HT1080 (cell line): ENCODE data around the gene PIK3R1. TPM values are rescaled to one million over a fixed set of nuclear protein-coding genes. Genes with fewer than 3 reads are reported as not detected.
"Not testable (repeated sequence)": the region's sequence is repeated elsewhere in the genome, so short reads cannot be mapped to it uniquely, and the experiment has no call there.

Experiments used
- DNase-seq: peaks from one replicate; pipeline ENCODE4 v3.0.0-alpha.2; 2015; ENCODE audit warnings: low read depth
- total RNA-seq: library from RNA; depleted of rRNA; stranded (reverse); fragments of >200 nt; shearing (Covaris generic); gene quantifications from 2 replicates; pipeline ENCODE4 v1.2.3, GENCODE V29; 2014

PIK3R1 gene
- total RNA-seq, 1 experiment from 2014 or later: 14.0 TPM

DNA sequence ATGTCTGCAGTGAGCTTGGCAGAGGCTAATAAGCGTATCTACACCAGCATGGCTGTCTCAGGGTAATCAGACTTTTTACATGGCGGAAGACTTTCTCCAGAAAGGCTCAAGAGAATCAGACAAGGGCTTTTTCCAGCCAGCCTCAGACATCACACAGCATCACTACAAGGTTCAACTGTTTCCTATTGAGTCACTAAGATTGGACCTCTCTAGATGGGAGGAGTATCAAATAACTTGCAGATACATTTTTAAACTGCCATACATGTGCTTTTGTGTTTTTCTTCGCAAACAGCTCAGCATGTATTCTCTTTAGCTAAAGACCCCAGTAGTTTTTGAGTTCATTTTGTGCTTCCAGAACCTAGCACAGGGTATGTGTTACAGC lies 22.9 kb upstream of the PIK3R1 start:
- DNase-seq: no peak

DNA sequence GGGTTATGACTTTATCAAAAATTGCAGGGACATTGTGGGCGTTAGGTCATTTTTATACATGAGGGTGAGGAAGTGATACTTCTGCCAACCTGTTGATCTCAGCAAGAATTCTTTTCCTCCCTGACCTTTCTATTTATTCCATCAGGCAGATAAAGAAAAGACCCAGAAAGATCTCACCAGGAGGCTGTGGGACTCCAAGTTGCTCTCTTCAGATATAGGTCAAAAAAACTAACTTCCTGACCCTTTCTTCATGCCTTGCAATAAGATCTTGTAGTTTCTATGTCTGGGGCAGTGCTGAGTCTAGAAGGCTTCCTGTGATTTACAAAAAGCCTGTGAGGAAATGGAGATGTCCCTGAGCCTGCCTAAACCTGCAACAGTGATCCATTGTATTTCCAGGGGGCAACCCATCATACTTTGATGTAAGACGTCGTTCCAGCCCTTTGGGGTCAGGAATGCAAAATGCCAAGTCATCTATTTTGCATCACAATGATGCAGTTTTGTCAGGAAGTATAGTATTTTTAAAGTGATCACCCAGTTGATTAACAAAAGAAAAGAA lies 22.0 kb upstream of the PIK3R1 start:
- DNase-seq: no peak

DNA sequence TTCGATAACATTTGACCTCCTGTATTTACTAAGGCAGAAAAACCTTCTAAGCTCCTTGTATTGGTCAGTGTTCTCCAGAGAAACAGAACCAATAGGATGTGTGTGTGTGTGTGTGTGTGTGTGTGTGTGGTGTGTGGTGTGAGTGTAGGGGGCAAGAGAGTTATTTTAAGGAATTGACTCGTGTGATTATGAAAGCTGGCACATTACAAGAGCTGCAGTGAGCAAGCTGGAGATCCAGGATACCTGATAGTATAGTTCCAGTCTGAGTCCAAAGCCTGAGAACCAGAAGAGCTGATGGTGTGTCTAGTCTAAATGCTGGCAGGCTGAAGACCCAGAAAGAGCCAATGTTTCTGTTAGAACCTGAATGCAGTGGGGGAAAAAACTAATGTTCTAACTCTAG lies 21.2 kb upstream of the PIK3R1 start:
- no peak for DNase-seq

DNA sequence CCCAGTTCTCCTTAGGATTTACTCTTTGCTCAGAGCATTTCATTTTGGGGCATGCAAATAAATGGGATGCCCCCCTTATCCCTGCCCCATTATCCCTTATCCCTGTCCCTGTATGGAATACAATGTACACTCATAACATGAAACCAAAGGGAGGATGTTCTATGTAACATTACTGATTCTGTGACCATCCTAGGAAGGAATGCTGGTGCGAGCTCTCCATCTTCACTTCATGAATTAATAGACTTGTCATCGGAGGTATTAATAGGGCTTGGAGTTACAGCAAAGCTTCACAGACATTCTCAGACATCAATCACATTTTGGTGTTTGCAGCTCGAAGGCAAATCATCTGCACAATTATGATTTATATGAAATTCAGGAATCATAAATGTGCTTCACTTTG lies 20.4 kb upstream of the PIK3R1 start:
- no peak for DNase-seq

DNA sequence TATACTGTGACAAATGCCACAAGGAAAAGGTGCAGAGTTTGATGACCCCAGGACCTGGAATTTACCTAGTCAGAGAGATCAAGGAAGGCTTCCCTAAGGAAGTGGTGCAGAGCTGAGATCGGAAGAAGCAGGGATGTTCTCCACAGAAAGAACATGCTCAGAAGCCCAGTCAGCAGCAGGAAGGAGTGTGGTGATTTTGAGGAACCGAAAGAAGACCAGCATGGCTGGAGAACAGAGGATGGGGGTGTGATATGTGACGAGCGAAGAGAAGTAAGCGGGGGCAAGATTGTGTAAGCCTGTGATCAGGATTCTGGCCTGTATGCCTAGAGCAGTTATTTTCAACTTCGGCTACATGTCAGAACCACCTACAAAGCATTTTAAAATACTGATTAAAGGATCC lies 18.7 kb upstream of the PIK3R1 start:
- no peak for DNase-seq

DNA sequence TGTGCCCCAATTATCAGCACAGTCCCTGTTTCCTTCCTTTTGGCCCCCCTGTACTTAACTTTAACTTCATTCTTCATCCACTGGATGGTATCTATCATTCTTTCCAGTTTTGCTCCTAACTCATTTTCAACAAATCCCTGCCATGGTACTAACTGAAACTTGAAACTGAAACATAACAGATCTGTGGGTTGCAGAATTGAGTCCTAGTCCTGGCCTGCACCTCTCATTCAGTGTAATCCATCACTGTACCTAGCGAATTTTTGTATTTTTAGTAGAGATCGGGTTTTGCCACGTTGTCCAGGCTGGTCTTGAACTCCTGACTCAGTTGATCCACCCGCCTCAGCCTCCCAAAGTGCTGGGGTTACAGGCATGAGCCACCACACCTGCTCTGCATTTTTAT lies 15.3 kb upstream of the PIK3R1 start:
- DNase-seq: no peak

DNA sequence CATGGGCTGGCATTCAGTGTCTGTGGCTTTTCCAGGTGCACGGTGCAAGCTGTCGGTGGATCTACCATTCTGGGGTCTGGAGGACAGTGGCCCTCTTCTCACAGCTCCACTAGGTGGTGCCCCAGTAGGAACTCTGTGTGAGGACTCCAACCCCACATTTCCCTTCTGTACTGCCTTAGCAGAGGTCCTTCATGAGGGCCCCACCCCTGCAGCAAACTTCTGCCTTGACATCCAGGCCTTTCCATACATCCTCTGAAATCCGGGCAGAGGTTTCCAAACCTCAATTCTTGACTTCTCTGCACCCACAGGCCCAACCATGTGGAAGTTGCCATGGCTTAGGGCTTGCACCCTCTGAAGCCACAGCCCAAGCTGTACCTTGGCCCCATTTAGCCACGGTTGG lies 4.9 kb upstream of the PIK3R1 start:
- not testable (repeated sequence) for DNase-seq

DNA sequence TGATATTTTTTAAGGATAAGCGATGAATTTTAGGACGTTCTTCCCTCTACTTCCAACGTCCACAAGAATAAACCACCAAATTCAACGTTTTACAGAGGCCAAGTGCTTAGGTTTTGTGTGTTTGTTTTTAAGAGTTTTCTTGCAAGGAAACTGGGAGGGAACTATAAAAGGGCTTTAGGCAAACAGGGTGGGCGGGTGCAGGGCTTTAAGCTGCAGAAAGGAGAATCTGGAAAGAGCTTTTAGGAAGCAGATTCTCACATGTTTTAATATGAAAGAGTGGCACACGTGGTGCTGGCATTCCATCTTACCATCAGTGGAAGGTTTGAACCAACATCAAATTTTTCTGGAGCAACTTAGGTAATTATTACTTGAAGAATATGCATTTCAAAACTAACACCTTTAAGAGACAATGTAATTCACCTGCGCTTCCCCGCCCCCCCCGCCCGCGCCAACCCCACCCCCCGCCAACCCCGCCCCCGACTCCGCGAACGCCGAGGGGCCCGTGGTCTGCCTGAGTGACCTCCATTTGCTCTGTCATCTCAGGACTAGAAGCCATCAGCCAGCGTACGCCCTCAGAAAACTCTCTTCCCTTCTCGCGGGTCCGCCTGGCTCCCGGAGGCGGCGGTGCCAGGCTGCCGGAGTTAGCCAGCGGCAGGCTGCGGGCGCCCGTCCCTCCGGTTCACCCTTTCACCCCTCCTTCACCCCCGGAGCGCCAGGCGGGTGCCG lies 911 bp upstream of the PIK3R1 start:
- DNase-seq: no peak

DNA sequence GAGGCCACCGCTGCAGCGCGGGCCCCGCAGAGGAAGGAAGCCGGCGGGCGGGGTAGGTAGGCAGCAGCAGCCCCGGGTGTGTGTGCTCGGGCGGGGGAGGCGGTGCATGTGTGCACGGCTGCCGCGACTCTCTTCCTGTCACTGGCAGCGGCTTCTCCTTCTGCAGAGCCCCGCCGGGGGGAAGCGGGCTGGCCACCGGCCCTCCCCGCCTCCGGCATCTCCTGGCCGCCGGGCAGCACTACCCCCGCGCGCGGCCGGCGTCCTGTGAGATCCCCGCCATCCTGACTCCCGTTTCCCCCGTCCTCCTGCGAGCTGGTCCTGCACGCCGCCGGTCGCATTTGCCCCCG lies 315 bp downstream of the PIK3R1 start:
- no peak for DNase-seq

DNA sequence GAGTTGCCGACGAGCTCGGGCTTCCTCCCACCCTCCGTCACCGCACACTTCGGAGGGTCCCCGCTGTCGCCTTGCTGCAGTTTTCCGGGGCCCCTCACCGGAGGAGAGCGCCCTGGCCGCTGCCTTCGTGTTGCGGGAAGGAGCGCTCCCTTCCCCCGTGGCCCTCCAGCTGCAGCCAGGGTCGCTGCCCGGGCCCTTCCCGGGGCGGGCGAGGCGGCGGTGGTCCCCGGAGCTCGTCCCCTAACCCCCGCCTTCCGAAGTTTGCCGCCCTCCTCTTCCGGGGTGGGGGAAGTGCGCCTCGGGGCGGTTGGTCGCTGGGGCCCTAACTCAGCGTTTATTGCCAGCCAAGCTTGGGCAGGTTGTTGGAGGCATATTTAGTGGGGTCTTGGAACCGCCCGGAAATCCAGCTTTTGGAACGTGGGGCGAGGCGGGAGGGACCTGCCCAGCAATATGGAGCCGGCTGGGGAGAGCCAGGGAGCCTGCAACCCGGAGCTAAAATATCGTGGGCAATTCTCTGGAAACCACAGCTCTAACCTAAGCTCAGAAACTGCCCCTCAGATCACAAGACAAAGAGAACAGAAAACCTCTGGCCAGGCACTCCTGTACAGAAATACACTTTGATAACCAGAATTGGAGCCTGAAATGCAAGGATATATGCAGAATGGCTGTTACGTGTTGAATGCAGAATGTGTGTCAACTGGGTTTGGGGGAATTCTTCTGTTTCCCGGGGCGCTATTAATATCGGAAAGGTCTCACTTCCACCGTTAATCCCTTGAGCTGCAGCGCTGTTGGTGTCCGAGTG lies 890 bp downstream of the PIK3R1 start:
- peak; percentile 51 for DNase-seq

DNA sequence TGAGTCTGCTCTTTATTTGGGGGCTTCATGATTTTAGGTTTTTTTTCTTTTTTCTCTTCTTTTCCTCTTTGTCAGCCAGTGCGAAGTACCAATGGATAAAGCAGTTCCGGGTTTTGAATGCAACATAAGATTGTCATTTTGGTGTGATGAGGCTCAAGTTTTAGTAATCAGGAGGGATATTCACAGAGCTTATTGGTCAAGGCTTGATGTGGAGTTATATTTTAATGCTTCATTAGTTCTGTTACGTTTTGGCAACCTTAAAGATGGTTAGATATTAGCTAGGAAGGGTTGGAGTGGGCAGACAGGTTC lies 1.4 kb downstream of the PIK3R1 start:
- no peak for DNase-seq

DNA sequence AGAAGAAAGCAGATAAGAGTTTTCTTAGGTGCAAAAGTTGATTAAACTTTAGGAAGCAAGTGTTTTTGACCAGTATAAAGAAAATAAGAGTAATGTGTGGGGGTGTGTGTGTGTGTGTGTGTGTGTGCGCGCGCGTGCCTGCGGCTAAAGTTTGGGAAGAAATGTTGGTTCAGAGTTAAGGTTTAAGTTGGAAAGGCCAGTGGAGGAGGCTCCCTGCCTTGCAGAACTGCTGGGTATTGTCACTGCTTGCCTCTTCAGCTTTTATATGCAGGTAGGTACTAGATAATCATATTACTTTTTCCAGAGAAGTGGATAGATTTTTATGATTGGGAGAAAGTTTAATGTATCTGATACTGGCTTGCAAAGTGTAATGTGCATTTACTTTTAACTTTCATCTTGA lies 2.0 kb downstream of the PIK3R1 start:
- no peak for DNase-seq

DNA sequence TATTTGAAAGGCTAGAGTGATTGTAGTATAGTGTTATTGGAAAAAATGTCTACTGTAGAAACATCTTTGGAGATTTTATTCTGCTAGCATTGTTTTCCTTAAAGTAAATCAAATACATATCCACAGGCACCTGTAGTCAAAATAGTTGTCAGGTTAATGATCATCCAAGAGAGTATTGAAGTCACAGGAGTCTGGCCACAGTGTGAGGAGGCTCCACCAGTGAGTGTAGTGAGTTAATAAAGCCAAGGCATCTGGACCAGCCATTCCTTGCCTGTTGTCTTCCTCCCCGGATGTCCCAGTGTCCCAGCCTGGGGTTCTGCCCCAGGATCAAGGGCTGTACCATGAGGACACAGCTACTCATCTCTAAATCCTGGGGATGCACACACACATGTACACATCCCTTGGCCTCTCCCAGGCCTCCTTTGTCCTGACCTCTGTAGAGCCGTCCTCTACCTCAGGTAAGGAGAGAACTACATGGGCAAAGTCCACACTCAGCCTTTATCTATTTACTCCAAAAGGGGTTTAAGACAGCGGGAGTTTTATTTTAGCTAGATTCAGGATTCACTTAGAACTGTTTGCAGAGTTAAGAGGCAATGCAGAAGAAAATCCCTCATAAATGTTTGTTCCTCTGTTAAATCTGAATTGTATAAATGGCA lies 3.7 kb downstream of the PIK3R1 start:
- no peak for DNase-seq

DNA sequence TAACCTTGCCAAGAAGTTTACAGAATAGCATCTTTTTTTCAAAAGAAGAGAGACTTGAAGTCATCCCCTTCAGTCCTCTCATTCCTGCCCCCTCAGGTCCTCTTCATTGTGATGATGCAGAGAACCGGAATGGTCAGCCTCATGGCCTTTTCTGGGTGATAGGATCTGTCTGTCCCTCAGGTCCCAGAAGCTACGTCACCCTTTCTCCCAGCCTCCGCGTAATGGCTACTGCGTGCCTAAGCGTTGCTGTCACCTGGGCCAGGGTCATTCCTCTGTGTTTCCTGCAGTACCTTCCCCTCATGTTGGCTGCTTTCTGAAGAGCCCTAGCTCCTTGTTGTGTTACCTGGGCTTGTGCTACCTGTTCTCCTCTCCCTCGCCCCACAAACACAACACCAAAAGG lies 4.7 kb downstream of the PIK3R1 start:
- DNase-seq: no peak

DNA sequence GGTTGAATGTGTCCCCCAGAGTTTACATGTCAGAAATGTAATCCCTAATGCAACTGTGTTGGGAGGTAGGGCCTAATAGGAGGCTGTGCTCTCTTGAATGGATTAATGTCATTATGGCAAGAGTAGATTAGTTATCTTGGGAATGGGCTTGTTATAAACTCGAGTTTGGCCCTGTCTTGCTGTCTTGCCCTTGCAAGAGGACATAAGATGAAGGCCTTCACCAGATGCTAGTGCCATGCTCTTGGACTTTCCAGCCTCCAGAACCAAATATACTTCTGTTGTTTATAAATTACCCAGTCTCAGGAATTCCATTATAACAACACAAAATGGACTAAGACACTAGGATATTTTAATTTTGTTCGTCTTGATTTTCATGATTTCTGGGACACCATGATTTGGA lies 5.4 kb downstream of the PIK3R1 start:
- no peak for DNase-seq

DNA sequence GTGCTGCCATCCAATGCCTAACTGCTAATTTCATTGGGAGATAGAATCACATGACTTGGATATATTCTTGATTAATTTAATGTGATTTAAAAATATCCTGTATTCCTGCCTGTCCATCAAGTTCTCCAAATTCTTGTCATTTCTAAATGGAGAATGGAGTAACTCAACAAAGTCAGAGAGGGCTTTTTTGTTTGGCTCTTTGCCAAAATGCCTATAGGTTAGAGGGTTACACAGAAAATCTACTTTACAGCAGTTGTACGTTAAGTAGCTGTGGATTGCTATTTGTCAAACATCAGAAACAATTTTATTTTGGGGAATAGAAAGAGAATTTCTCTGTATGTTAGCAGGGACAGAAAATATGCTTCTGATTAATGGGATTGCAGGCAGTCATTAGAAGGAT lies 5.9 kb downstream of the PIK3R1 start:
- no peak for DNase-seq

DNA sequence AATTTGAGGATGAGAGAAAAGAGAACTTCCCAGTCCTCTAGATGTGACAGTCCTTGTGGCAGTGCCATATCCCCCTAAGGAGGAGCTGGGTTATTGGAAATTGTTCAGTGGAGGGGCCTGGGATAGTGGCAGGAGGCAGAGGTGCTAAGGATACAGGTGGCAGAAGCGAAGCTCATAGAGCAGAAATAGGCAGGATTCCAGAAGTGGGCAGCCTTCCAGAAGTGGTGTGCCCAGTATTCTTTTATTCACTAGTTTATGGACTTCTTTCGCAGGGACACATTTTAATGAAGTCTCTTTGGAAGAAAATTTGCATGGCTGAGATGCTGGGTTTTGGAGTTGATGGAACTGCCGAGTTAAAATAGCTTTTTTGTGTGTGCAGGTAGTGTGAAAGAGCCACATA lies 6.8 kb downstream of the PIK3R1 start:
- DNase-seq: no peak

DNA sequence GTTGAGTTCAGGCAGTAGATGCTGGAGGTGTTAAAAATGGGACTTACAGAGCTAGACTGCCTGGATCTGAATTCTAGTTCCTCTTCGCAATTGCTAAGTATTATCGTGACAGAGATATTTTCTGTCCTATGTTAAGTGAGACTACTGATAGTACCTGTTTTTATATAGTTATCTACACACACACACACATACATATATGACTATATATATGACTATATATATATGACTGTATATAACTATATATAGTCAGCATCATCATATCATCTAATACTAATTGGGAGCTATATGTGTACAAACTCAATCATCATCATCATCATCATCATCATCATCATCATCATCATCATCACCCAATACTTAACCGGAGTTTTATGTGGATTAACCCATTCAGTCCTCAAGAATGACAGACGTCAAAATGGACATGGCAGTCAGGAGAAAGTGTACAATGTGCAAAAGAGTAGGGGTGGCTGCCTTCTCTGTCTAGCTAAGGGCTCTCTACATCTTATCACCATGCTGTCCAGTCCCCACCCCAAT lies 7.3 kb downstream of the PIK3R1 start:
- no peak for DNase-seq

DNA sequence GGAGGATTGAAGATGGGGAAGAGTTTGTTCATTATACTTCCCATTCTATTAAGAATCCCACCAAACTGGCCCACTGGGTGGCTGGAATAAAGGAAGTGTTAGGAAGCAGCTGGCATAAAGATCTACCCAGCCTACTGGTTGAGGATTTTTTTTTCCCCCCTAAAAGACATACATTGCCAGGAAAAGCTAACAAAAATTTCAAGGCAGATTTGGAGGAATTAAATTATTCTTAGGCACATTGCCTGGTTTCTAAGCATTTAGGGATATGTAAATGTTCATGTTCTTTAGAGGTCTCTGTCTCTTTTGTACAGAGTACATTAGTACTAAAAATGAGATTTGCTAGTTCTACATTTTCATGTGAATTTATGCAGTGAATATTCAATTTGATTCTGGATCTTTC lies 8.3 kb downstream of the PIK3R1 start:
- no peak for DNase-seq

DNA sequence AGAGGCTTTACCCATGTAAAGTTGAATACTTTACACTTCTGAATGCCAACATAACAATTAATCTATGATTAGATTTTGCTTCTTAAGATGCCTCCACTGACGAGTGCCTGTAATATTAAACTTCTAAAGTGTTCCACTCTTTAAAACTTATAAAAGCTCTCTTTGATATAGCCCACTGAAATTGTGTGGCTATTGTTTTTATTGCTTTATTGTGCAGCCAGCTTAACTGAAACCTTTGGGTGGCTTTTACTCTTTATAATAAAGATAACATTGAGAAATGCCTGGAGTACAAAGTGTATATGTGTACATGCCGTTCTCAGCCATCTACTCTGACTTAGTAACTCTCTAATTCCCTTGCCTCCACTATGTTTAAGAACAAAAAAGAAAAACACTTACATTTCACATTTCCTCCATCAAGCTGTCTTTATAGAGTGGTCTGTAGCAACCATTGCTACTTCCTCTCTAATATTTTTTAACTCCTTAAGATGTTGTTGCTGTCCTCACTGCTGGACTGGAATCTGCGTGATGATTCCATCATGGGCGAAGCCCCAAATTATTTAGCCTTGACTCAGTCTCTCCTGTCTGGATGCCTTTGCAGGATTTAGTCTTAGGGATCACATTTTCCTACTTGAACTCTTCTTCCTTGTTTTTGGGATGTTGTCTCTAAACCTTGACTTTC lies 9.1 kb downstream of the PIK3R1 start:
- no peak for DNase-seq

DNA sequence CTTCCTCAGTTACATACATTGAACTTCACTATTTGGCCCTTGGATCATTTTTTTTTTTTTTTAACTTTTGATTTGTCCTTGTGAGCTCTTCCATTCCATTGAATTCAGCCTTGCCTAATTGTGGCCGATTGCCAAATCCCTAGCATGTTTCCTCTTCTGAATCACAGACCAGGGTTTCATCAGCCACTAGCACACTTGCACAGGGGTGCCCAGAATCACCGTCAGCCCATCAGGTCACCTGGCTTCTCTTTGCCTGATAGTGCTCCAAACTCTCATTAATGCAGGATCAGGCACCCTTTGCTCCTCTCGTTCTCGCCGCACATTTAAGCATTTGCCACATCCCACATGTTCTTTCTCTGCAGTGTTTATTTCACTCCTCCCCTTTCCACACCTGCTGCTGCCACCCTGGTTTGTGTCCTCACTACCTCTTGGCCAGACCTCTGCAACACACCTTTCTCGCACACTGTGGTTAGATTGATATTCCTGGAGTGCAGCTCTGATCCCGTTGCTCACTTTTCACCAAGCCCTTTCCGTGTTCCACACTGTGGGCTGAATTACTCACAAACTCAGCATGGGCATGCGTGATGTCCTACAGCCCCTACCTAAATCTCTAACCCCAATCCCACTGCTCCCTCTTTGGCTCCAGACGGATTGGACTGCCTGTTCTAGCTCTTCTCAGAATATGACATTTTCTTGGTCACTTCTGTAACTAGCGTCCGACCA lies 9.8 kb downstream of the PIK3R1 start:
- DNase-seq: peak; percentile 39
